ENCODE results near the gene FOXE3.

Gene FOXE3

GRCh38 chr1:47415728-47416318 lies at the start of gene FOXE3:
FOXE3 (plus strand) TSS chr1:47416285; CDS start chr1:47416316, 31 bp downstream.
- DNase-seq = no peak

DNA sequence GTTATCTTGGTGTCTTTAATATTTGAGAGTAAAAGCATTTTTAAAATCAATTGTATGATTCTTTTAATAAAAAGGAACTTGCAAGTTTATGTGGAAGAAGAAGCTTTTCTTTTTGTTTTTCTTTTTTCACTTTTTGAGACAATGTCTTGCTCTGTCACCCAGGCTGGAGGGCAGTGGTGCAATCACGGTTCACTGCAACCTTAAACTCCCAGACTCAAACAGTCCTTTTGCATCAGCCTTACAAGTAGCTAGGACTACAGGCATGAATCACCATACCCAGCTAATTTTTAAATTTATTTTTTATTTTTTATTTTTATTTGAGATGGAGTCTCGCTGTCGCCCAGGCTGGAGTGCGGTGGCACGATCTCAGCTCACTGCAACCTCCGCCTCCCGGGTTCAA lies 48.4 kb upstream of the FOXE3 start:
- DNase-seq = no peak

GRCh38 chr1:47371016-47371517 lies 45.0 kb upstream of the FOXE3 start:
- DNase-seq = no peak

- DNase-seq = no peak
These were observed 41.6 kb upstream of the FOXE3 start for GRCh38 chr1:47374501-47374900.

- no peak for DNase-seq
These were observed 37.9 kb upstream of the FOXE3 start for GRCh38 chr1:47378147-47378546.

DNA sequence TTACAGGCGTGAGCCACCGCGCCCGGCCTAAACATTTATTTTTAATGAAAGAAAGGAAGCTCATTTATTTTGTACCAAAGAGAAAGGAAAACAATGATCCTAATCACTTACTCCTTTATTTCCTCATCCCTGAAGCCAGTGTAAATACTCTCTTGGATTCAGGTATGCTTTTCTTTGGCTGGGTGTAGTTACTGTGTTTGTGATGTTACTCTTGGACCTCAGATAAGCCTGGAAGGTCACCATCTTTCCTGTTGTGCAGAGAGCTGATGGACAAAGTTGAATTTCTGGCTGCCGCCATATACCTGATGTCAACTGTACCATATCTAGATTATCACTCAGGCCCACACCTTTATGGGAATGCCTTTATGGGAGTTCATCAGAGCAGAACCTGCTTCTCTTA lies 35.4 kb upstream of the FOXE3 start:
- DNase-seq = no peak

GRCh38 chr1:47382399-47382983 lies 33.6 kb upstream of the FOXE3 start:
- no peak for DNase-seq

GRCh38 chr1:47384083-47384482 lies 32.0 kb upstream of the FOXE3 start:
- no peak for DNase-seq

- no peak for DNase-seq
These were observed 31.1 kb upstream of the FOXE3 start for GRCh38 chr1:47385020-47385419.

DNA sequence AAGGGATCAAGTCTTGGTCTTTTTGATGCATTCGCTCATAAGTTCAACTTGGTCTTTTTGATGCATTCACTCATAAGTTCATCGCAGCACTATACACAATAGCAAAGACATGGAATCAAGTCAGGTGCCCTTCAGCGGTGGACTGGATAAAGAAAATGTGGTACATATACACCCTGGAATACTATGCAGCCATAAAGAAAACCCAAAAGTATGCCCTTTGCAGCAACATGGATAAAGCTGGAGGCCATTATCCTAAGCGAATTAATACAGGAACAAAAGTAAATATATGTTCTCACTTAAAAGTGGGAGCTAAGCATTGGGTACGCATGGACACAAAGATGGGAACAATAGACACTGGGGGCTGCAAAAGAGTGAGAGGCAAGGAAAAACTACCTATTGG lies 29.8 kb upstream of the FOXE3 start:
- no peak for DNase-seq

GRCh38 chr1:47388030-47388890 lies 27.8 kb upstream of the FOXE3 start:
- DNase-seq = no peak

DNA sequence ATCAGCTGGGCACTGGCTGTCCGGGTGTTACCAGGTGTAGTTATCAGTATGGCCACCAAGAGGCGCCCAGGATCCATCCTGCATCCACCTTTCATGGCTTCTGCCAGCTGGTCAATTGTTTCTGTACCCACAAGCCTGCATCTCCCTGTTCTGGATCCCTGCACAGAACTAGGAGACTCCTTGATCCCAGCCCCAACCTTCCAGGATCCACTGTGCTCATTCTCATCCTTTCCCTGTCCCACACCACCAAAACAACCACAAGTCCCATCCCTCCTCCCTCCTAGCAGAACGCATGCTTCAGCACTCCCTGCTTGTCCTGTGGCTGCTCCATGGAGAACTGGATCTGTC lies 27.2 kb upstream of the FOXE3 start:
- peak; percentile 62 for DNase-seq

DNA sequence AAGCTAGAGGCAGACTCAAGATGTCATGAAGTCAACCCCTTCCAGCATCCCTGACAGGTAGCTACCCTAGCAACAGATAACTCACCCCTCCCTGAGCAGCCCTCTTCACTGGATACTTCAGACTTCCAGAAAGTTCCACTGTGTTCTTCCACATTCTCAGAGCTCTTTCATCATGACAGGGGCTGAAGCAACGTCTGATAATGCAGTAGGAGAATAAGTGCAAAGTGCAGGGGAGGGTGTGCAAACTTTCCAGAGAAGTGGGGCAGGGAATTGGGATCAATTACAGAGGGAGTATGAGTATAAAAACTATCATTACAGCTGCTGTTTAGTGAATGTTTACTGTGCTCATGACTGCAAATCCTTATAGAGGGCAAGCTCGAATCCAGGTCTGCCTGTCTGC lies 26.4 kb upstream of the FOXE3 start:
- DNase-seq = no peak

- no peak for DNase-seq
These were observed 25.2 kb upstream of the FOXE3 start for GRCh38 chr1:47390843-47391242.

DNA sequence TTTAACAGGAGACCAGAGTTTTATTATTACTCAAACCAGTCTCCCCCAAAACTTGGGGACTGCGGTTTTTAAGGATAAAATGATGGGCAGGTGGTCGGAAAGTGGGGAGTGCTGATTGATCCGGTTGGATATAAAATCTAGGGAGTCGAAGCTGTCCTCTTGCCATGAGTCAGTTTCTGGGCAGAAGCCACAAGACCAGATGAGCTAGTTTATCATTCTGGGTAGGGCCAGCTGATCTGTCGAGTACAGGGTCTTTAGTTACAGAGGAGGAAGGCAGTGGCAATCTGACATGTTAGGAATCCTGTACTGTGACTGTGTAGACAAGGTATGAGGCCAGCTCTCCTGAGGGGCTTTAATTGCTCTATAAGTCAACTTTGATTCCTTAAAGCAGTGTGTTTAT lies 22.9 kb upstream of the FOXE3 start:
- no peak for DNase-seq

GRCh38 chr1:47395433-47395832 lies 20.7 kb upstream of the FOXE3 start:
- no peak for DNase-seq

DNA sequence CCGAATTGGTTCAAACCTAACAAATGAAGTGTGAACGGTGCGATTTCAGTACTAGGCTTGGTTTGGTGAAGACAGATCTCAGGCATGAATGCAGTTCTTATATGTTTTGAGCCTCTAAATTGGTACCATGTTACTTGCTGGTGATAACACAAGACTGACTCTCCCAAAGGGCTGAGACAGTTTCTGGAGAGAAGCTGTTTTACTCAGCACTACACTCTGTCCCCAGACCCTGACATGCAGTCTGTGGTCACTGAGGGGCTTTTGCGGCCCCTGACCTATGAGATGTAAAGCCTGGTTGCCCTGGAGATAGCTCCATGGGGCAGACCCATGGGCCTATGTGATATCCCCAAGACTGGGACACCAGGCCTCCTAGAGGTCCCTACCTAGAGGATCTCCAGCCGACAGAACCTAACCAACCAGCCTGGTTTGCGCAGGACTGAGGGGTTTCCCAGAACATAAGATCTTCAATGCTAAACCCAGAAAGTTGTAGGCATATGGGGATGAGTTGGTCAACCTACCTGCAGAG lies 19.4 kb upstream of the FOXE3 start:
- DNase-seq = no peak

- no peak for DNase-seq
These were observed 16.8 kb upstream of the FOXE3 start for GRCh38 chr1:47399138-47399845.

GRCh38 chr1:47399846-47400155 lies 16.3 kb upstream of the FOXE3 start:
- DNase-seq = no peak

- no peak for DNase-seq
These were observed 14.3 kb upstream of the FOXE3 start for GRCh38 chr1:47401761-47402160.

- no peak for DNase-seq
These were observed 13.5 kb upstream of the FOXE3 start for GRCh38 chr1:47402591-47402990.

- DNase-seq = no peak
These were observed 12.7 kb upstream of the FOXE3 start for GRCh38 chr1:47403321-47403910.

DNA sequence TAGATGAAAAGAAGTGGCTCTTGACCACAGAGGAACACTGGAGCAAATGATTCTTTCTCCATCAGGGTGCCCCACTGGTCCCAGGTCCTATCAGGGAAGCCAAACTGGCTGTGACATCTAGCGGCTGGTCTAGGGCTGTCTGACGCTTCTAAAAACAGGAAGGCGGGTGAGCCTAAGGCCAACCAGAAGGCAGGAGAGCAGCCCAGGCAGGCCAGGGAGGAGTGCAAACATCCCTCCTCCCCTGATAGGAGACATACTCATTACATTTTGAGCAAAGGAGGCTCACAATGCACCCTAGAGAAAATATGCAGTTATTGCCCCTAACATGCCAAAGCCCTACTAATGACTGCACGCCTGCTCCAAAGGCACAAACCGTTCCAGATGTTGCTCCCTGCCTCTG lies 10.4 kb upstream of the FOXE3 start:
- no peak for DNase-seq

All from activated CD4-positive, alpha-beta T cell treated with anti-CD3 and anti-CD28 coated beads, Interleukin-10, Interleukin-2, amounts not matched to agents 100 ng/mL and 50 ng/mL, durations not matched to agents 16 hours and 8 hours (primary cell).